ENCODE measurements around the gene DNASE1L2.
"Not testable (repeated sequence)": the region's sequence is repeated elsewhere in the genome, so short reads cannot be mapped to it uniquely, and the experiment has no call there.

The DNASE1L2 gene

DNA sequence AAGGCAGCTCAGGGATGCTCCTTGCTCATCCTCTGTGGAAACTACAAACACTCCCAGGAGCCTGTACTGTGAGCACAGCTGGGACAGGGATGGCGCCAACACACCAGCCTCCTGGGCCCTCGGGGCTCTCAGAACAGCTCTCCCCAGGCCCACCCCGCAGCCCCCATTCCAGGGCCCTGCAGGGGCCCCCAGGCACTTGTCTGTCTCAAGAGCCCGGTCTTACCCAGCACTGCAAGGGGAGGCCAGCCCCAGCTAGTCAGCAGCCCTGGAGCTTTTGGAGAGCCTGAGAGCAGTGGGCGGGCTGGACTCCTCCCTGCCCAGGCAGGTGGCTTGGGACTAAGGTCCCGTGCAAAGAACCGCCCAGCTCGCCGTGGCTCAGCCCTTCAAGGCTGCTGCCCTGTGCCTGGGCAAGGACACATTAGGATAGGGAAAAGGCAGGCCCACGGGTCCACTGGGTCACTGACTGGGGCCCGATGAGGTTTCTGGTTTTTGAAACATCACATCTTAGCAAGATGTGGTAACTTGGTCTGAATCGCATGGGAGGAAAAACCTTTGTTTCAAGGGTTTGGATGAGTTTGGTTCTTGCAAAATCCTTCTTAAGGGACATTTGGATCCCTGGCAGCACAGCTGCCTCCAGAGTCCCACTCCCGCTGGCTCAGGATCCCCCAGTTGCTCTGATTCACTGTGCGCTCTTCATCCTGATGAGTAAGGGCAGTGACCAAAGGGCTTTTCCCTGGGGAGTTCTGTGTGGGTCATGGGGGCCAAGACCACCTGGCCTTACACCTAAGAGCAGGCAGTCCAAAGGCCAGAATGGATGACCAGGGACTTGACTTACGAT is 2.8 kb downstream of the DNASE1L2 start:
- DNase-seq, result no peak
- Histone ChIP-seq H3K9me3 (no peaks in the 10 kb centered on the region), H3K36me3 (peaks cover 35% of the 10 kb centered on the region), H3K4me3 (ENCODE audit: low read depth, low read length) (no peak overlapping the region), H3K27me3 (no peaks in the 10 kb centered on the region), H3K4me1 (no peaks in the 10 kb centered on the region)
- TF ChIP-seq, protein P1, sequence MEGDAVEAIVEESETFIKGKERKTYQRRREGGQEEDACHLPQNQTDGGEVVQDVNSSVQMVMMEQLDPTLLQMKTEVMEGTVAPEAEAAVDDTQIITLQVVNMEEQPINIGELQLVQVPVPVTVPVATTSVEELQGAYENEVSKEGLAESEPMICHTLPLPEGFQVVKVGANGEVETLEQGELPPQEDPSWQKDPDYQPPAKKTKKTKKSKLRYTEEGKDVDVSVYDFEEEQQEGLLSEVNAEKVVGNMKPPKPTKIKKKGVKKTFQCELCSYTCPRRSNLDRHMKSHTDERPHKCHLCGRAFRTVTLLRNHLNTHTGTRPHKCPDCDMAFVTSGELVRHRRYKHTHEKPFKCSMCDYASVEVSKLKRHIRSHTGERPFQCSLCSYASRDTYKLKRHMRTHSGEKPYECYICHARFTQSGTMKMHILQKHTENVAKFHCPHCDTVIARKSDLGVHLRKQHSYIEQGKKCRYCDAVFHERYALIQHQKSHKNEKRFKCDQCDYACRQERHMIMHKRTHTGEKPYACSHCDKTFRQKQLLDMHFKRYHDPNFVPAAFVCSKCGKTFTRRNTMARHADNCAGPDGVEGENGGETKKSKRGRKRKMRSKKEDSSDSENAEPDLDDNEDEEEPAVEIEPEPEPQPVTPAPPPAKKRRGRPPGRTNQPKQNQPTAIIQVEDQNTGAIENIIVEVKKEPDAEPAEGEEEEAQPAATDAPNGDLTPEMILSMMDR (IDR thresholded peaks at IDR 0.05; ENCODE audit: low read depth, low read length), result no peak

DNA sequence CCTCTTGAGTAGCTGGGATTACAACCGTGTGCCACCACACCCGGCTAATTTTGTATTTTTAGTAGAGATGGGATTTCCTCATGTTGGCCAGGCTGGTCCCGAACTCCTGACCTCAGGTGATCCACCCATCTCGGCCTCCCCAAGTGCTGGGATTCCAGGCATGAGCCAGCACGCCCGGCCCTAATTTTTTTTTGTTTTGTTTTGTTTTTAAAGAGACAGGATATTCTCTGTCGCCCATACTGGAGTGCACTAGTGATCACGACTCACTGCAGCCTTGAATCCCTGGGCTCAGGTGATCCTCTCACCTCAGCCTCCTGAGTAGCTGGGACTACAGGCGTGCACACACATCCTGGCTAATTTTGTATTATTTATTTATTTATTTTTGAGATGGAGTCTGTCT is 4.1 kb downstream of the DNASE1L2 start:
- H3K4me3 ChIP-seq (ENCODE audit: low read depth, low read length); H3K9me3 ChIP-seq; DNase-seq; H3K27me3 ChIP-seq; H3K4me1 ChIP-seq: not testable (repeated sequence)
- peaks cover 37% of the 10 kb centered on the region for H3K36me3 ChIP-seq

DNA sequence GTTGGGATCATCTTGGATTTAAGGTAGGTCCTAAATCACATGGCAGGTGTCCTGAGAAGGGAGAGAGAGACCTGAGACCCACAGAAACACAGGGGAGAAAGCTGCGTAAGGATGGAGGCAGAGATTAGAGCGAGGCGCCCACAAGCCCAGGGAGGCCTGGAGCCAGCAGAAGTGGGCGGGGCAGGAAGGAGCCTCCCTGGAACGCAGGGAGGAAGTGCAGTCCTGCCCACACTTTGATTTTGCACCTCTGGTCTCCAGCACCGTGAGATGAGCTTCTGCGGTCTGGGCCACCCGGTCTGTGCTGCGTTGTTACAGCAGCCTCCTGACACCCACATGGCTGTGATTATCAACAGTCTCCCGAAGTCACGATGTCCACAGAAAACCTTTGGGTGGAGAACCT is 6.4 kb downstream of the DNASE1L2 start:
- DNase-seq, result no peak

DNA sequence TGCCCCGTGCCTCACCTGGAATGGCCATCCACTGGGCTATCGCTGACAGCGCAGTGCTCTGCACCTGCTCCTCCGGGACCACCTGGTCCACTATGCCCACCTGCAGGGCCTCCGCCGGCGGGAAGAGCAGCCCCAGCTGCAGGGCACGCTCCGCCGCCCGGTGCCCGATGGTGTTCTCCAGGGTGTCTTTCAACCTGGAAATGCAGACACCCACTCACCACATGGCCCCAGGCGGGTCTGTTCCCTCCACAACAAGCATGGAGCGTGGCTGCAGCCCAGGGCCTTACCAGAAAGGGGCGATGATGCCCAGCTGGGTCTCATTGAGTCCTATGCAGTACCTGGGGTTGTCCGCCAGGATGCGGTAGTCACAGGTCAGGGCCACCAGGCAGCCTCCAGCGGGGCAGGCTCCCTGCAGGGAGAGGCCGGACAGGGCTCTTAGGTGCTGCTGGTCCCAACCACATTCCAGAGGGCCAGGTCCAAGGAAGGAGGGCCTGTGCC is 6.8 kb downstream of the DNASE1L2 start:
- no peak overlapping the region for H3K4me3 ChIP-seq (ENCODE audit: low read depth, low read length)
- peaks cover 54% of the 10 kb centered on the region for H3K36me3 ChIP-seq
- no peaks in the 10 kb centered on the region for H3K9me3 ChIP-seq
- TF ChIP-seq, protein P1 (IDR thresholded peaks at IDR 0.05; ENCODE audit: low read depth, low read length), result 0 out of 2 replicates have a peak, but pooled peaks have one; percentile 21
- no peaks in the 10 kb centered on the region for H3K4me1 ChIP-seq
- DNase-seq, result peak; percentile 56
- H3K27me3 ChIP-seq, result no peaks in the 10 kb centered on the region

More for the DNA sequence above, 6.4 kb downstream of the DNASE1L2 start:
- Histone ChIP-seq H3K4me1 (no peaks in the 10 kb centered on the region), H3K36me3 (peaks cover 54% of the 10 kb centered on the region), H3K27me3 (no peaks in the 10 kb centered on the region), H3K9me3 (no peaks in the 10 kb centered on the region), H3K4me3 (ENCODE audit: low read depth, low read length) (no peak overlapping the region)
- TF ChIP-seq, protein P1 (IDR thresholded peaks at IDR 0.05; ENCODE audit: low read depth, low read length), result no peak

DNA sequence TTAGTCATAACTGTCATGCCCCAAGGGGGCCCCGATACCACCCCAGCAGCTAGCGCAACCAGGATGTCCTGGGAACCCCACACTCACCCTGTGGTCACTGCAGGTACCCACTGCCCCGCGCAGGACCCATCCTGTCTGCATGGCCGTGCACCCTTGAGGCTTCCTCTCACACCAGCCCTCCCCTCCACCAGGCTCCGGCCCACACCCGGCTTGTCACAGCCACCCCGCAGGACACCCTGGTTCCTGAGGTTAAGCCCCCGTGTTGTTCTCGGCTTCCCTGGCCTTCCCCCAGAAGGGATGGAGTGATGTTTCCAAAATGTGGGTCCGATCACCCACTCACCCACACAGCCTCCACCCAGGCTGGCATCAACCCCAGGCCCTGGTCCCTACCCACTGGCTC is 7.5 kb downstream of the DNASE1L2 start:
- Histone ChIP-seq H3K4me3 (ENCODE audit: low read depth, low read length) (no peak overlapping the region), H3K27me3 (no peaks in the 10 kb centered on the region), H3K36me3 (peaks cover 57% of the 10 kb centered on the region), H3K4me1 (no peaks in the 10 kb centered on the region), H3K9me3 (no peaks in the 10 kb centered on the region)
- DNase-seq, result no peak
- TF ChIP-seq, protein P1 (IDR thresholded peaks at IDR 0.05; ENCODE audit: low read depth, low read length), result no peak

DNA sequence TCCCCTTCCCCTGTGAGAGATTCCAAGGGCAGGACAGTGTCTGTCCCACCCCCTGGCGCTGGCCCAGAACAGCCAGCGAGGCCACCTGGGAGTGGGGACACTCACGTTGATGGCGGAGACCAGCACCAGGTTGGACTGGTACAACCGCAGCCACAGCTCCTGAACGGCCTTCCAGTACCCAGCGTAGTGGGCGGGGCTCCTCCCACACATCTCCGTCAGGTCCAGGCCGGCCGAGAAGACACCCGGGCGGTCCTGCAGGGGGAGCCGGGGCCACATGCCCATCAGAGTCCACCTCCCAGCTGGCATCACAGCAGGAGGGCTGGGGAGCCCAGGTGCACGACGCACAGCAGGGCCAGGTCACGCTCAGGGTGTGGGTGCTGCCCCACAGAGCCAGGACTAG is 8.1 kb downstream of the DNASE1L2 start:
- Histone ChIP-seq H3K27me3 (no peaks in the 10 kb centered on the region), H3K36me3 (peaks cover 60% of the 10 kb centered on the region), H3K4me1 (no peaks in the 10 kb centered on the region), H3K9me3 (no peaks in the 10 kb centered on the region), H3K4me3 (ENCODE audit: low read depth, low read length) (no peak overlapping the region)
- peak; percentile 56 for DNase-seq
- TF ChIP-seq, protein P1 (IDR thresholded peaks at IDR 0.05; ENCODE audit: low read depth, low read length), result 0 out of 2 replicates have a peak, but pooled peaks have one; percentile 5
